Adipocyte (in vitro differentiated cells): ENCODE data around the gene KCND3.

Source experiments
- DNase-seq: peaks from one replicate; pipeline ENCODE4 v3.0.0-alpha.2; 2015; ENCODE audit warnings: low read depth
- H3K27me3 ChIP-seq: replicated peaks from 2 replicates; pipeline ENCODE4 v1.7.0; 2013; ENCODE audit warnings: mild to moderate bottlenecking, low read length, moderate library complexity; ENCODE audit not compliant: control insufficient read depth, insufficient read depth
- H3K36me3 ChIP-seq: 2 replicates; pipeline ENCODE4 v1.7.0; 2013; ENCODE audit warnings: low read length, mild to moderate bottlenecking, moderate library complexity; ENCODE audit not compliant: control insufficient read depth, insufficient read depth, severe bottlenecking
- H3K4me1 ChIP-seq: 2 replicates; pipeline ENCODE4 v1.7.0; 2013; ENCODE audit warnings: mild to moderate bottlenecking, low read length, moderate library complexity; ENCODE audit not compliant: control insufficient read depth, insufficient read depth
- H3K4me3 ChIP-seq: 2 replicates; pipeline ENCODE4 v1.7.0; 2013; ENCODE audit warnings: mild to moderate bottlenecking, low read length, moderate library complexity
- H3K9ac ChIP-seq: 2 replicates; pipeline ENCODE4 v1.7.0; 2013; ENCODE audit warnings: mild to moderate bottlenecking, low read length, moderate library complexity
- H3K9me3 ChIP-seq: 2 replicates; pipeline ENCODE4 v1.7.0; 2013; ENCODE audit warnings: mild to moderate bottlenecking, low read length, moderate library complexity; ENCODE audit not compliant: control insufficient read depth

KCND3 gene

GRCh38 chr1:111989531-111990025, at the start of gene KCND3:
Gene KCND3 (minus strand): TSS chr1:111989668.
- H3K27me3 ChIP-seq, result peaks cover 51% of the 10 kb centered on the region
- DNase-seq, result peak; percentile 63
- H3K4me1 ChIP-seq, result peaks cover 15% of the 10 kb centered on the region
- H3K4me3 ChIP-seq, result peak within 1 kb of the TSS; percentile 81
- no peaks in the 10 kb centered on the region for H3K9me3 ChIP-seq
- peak within 1 kb of the TSS; percentile 76 for H3K9ac ChIP-seq
- no peaks in the 10 kb centered on the region for H3K36me3 ChIP-seq

- H3K36me3 ChIP-seq, result no peaks in the 10 kb centered on the region
Observed at GRCh38 chr1:112034277-112034676, 44.8 kb upstream of the KCND3 start.

GRCh38 chr1:112033439-112034120, 44.1 kb upstream of the KCND3 start:
- Histone ChIP-seq H3K4me1 (no peaks in the 10 kb centered on the region), H3K9me3 (no peaks in the 10 kb centered on the region), H3K4me3 (no peak overlapping the region), H3K9ac (no peak overlapping the region), H3K27me3 (peaks cover 37% of the 10 kb centered on the region), H3K36me3 (no peaks in the 10 kb centered on the region)
- no peak for DNase-seq

More at GRCh38 chr1:112034277-112034676, 44.8 kb upstream of the KCND3 start:
- Histone ChIP-seq H3K9ac (no peak overlapping the region), H3K4me1 (no peaks in the 10 kb centered on the region), H3K9me3 (no peaks in the 10 kb centered on the region), H3K4me3 (no peak overlapping the region), H3K27me3 (peaks cover 38% of the 10 kb centered on the region)
- no peak for DNase-seq

GRCh38 chr1:112030157-112030556, 40.7 kb upstream of the KCND3 start:
- Histone ChIP-seq H3K9ac (no peak overlapping the region), H3K27me3 (peaks cover 25% of the 10 kb centered on the region), H3K4me1 (no peaks in the 10 kb centered on the region), H3K4me3 (no peak overlapping the region), H3K9me3 (no peaks in the 10 kb centered on the region), H3K36me3 (no peaks in the 10 kb centered on the region)
- no peak for DNase-seq

GRCh38 chr1:112027696-112028095, 38.2 kb upstream of the KCND3 start:
- no peak overlapping the region for H3K4me3 ChIP-seq
- peaks cover 30% of the 10 kb centered on the region for H3K27me3 ChIP-seq
- DNase-seq, result no peak
- no peaks in the 10 kb centered on the region for H3K36me3 ChIP-seq
- no peak overlapping the region for H3K9ac ChIP-seq
- no peaks in the 10 kb centered on the region for H3K4me1 ChIP-seq
- no peaks in the 10 kb centered on the region for H3K9me3 ChIP-seq

GRCh38 chr1:112026501-112026900, 37.0 kb upstream of the KCND3 start:
- no peaks in the 10 kb centered on the region for H3K9me3 ChIP-seq
- H3K4me3 ChIP-seq, result no peak overlapping the region
- no peak for DNase-seq
- H3K9ac ChIP-seq, result no peak overlapping the region
- no peaks in the 10 kb centered on the region for H3K4me1 ChIP-seq
- no peaks in the 10 kb centered on the region for H3K36me3 ChIP-seq
- peaks cover 32% of the 10 kb centered on the region for H3K27me3 ChIP-seq

- Histone ChIP-seq H3K4me3 (no peak overlapping the region), H3K4me1 (no peaks in the 10 kb centered on the region), H3K9me3 (no peaks in the 10 kb centered on the region), H3K9ac (no peak overlapping the region), H3K27me3 (peaks cover 33% of the 10 kb centered on the region), H3K36me3 (no peaks in the 10 kb centered on the region)
- no peak for DNase-seq
Observed at GRCh38 chr1:112026016-112026415, 36.5 kb upstream of the KCND3 start.

GRCh38 chr1:112021263-112021662, 31.8 kb upstream of the KCND3 start:
- Histone ChIP-seq H3K9ac (no peak overlapping the region), H3K9me3 (peaks cover under 1% of the 10 kb centered on the region), H3K4me1 (no peaks in the 10 kb centered on the region), H3K27me3 (peaks cover 31% of the 10 kb centered on the region), H3K36me3 (no peaks in the 10 kb centered on the region), H3K4me3 (no peak overlapping the region)
- no peak for DNase-seq

GRCh38 chr1:112017183-112017582, 27.7 kb upstream of the KCND3 start:
- Histone ChIP-seq H3K9me3 (peaks cover 13% of the 10 kb centered on the region), H3K9ac (no peak overlapping the region), H3K4me1 (no peaks in the 10 kb centered on the region), H3K27me3 (peaks cover 20% of the 10 kb centered on the region), H3K4me3 (no peak overlapping the region), H3K36me3 (no peaks in the 10 kb centered on the region)
- no peak for DNase-seq

- H3K9ac ChIP-seq, result no peak overlapping the region
- peaks cover 13% of the 10 kb centered on the region for H3K9me3 ChIP-seq
- H3K36me3 ChIP-seq, result no peaks in the 10 kb centered on the region
- no peak for DNase-seq
- H3K4me3 ChIP-seq, result no peak overlapping the region
- peaks cover 8% of the 10 kb centered on the region for H3K27me3 ChIP-seq
- H3K4me1 ChIP-seq, result peaks cover 5% of the 10 kb centered on the region
Observed at GRCh38 chr1:112012823-112013222, 23.4 kb upstream of the KCND3 start.

- H3K9ac ChIP-seq, result no peak overlapping the region
- peaks cover 12% of the 10 kb centered on the region for H3K9me3 ChIP-seq
- no peak overlapping the region for H3K4me3 ChIP-seq
- no peaks in the 10 kb centered on the region for H3K36me3 ChIP-seq
- peak; percentile 34 for DNase-seq
- peaks cover 3% of the 10 kb centered on the region for H3K27me3 ChIP-seq
- peaks cover 5% of the 10 kb centered on the region for H3K4me1 ChIP-seq
Observed at GRCh38 chr1:112011202-112011601, 21.7 kb upstream of the KCND3 start.

GRCh38 chr1:112007169-112007568, 17.7 kb upstream of the KCND3 start:
- DNase-seq, result no peak
- no peaks in the 10 kb centered on the region for H3K36me3 ChIP-seq
- no peak overlapping the region for H3K4me3 ChIP-seq
- peaks cover 31% of the 10 kb centered on the region for H3K27me3 ChIP-seq
- H3K9ac ChIP-seq, result no peak overlapping the region
- H3K4me1 ChIP-seq, result peaks cover 5% of the 10 kb centered on the region
- H3K9me3 ChIP-seq, result no peaks in the 10 kb centered on the region
